Heart left ventricle (tissue), 13 donors: Measurements from ENCODE around the gene REXO5.

ENCODE experiments used
- POLR2A ChIP-seq, 2 donors: fragments of 450-650 bp; IDR thresholded peaks; one replicate each; pipeline ENCODE4 v1.6.1; 2017; ENCODE audit warnings: antibody characterized with exemption in 2 of 2, mild to moderate bottlenecking in 2 of 2, moderate library complexity in 2 of 2
- TF ChIP-seq, protein P1 (sequence below), 12 donors: fragments of 200-600 bp; sonication (generic) in 4 of 12; IDR thresholded peaks; one replicate each; pipeline versions ENCODE4 v1.5.0 to v1.8.0; 2018 to 2022; ENCODE audit warnings: antibody characterized with exemption in 12 of 12, mild to moderate bottlenecking in 5 of 12
- donor health status: ischemic (EF 13 %, LVEDD 7.1; RV severe dilation, severe dysfunction).
- donor health status: DM: no; HTN: yes; CAD: no.
- donor health status: DM: no; HTN: no; CAD: no.
- donor health status: ischemic (EF 25% LVEDD 6.9; RV normal size, moderate dysfunction).
- donor health status: ischemic (EF 25% LVEDD 5.7; RV mildly dilated, moderate dysfunction).
- donor health status: ischemic (EF 35%, LVEDD 5.7; RV mildly dilated, moderate dysfunction).
- donor health status: nonischemic (EF 11% LVEDD 7.7; RV severe dilation, severe dysfunction).
- donor health status: DM: yes; HTN: yes; CAD: no.
- donor health status: PGD.
- donor health status: ischemic (EF 29% LVEDD 5.4; RV normal size, mild dysfunction).
- donor health status: nonischemic (EF 23%, LVEDD 6.1; RV moderate dilation, normal function).

DNA sequence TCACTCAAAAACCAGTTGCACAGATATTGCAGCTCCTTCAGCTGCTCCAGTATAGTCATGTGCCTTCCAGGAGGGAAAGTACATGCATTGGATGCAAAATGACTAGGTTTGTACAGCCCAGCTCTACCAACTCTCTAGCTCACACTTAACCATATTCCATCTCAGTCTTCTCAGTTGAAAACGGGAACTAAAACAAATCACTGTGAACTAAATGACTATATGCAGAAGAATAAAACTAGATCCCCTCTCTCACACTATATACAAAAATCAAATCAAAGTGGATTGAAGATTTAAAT, 69.0 kb downstream of the REXO5 start:
- TF ChIP-seq POLR2A (IDR thresholded peaks at IDR 0.05): no peak
- TF ChIP-seq, protein P1, sequence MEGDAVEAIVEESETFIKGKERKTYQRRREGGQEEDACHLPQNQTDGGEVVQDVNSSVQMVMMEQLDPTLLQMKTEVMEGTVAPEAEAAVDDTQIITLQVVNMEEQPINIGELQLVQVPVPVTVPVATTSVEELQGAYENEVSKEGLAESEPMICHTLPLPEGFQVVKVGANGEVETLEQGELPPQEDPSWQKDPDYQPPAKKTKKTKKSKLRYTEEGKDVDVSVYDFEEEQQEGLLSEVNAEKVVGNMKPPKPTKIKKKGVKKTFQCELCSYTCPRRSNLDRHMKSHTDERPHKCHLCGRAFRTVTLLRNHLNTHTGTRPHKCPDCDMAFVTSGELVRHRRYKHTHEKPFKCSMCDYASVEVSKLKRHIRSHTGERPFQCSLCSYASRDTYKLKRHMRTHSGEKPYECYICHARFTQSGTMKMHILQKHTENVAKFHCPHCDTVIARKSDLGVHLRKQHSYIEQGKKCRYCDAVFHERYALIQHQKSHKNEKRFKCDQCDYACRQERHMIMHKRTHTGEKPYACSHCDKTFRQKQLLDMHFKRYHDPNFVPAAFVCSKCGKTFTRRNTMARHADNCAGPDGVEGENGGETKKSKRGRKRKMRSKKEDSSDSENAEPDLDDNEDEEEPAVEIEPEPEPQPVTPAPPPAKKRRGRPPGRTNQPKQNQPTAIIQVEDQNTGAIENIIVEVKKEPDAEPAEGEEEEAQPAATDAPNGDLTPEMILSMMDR (IDR thresholded peaks at IDR 0.05): no peak
